Measurements from ENCODE around the gene SATL1.
"Not testable (repeated sequence)": the region's sequence is repeated elsewhere in the genome, so short reads cannot be mapped to it uniquely, and the experiment has no call there.

SATL1 gene

DNA sequence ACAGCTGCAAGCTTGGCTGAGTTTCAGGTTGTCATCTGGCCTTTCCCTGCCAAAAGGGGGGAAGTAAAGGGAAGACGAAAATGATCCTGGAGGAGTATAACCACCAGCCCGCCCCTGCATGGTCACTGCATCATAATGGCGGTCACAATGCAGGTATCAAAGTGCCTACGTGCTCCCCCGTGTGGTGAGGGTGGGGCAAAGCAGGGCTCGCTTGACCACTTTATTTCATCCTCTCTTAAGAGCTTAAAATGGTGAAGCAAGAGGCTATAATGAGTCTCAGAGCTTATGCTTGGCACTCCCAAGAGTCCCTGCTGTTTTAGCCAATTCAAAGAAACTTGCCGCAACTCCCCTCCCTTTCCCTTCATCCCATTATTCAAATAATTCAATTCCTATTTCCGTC is 134.3 kb downstream of the SATL1 start:
- DNase-seq, result no peak

DNA sequence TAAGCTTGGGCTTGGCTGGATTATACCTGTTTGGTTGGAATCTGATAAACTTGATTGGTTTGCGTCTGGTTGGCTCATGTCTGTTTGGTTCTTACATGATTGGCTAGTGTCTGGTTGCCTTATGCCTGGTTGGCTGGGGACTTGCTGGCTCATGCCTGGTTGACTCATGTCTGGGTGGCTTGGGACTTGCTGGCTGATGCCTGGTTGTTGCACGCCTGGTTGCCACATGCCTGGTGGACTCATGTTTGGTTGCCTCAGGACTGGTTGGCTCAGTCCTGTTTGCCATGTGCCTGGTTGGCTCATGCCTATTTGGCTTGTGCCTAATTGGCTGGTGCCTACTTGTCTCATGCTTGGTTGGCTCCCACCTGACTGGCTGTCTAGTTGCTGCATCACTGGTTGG is 135.4 kb downstream of the SATL1 start:
- no peak for DNase-seq

DNA sequence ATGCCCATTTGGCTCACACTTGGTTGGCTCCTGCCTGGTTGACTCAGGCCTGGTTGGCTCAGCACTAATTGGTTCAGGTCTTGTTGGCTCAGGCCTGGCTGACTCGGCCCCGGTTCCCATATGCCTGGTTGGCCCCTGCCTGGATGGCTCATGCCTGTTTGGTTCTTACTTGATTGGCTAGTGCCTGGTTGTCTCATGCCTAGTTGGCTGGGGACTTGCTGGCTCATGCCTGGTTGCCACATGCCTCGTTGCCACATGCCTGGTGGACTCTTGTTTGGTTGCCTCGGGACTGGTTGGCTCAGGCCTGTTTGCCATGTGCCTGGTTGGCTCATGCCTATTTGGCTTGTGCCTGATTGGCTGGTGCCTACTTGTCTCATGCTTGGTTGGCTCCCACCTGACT is 136.2 kb downstream of the SATL1 start:
- no peak for DNase-seq

DNA sequence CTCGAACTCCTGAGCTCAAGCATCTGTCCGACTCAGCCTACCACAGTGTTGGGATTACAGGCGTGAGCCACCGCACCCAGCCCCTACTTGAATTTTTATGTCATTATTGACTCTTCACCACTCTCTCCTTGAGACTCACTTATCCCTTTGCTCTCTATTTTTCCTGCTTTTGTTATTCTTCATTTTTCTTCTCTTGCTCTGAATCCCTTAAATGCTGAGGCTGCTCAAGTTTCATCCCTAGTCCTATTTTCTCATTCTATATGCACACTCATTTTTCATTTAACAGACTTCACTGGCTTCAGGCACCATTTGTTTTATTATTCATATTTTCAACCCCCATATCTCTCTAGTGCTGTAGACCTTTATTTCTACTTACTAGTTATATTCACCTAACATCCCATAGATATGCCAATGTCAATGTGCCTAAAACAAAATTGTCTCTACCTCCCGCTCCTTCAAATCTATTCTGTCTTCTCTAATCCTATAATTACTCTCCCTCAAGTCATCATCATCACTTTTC is 154.2 kb downstream of the SATL1 start:
- no peak for DNase-seq

DNA sequence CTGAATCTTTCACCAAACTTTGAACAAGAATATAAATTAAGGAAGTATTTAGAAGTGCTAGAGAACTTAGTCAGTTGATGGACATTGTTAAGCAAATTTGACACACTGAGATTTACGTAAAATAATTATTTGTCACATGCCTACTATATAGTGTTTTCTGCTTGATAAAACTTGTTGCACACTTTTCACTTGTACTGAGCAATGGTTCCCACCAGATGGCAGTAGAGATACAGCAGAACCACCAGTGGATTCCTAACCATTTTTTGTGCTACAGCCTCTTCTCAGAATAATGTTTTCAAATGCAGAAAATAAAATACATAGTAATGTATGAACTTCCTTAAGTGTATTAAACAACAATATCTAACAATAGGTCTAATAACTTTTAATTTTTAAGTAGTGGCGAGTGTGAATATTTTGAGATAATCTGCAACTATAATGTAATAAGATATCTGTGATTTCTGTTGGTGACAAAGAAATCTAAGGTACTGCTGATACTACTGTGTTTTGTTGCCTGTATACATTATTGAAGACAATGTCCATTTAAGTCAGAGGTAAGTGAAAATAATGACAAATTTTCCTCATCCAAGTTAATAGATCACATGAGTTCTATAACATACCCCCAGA is 158.7 kb downstream of the SATL1 start:
- DNase-seq, result no peak

DNA sequence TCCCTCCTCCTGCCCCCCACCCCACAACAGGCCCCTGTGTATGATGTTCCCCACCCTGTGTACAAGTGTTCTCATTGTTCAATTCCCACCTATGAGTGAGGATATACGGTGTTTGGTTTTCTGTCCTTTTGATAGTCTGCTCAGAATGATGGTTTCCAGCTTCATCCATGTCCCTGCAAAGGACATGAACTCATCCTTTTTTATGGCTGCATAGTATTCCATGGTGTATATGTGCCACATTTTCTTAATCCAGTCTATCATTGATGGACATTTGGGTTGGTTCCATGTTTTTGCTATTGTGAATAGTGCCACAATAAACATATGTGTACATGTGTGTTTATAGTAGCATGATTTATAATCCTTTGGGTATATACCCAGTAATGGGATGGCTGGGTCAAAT is 166.3 kb downstream of the SATL1 start:
- DNase-seq, result not testable (repeated sequence)

DNA sequence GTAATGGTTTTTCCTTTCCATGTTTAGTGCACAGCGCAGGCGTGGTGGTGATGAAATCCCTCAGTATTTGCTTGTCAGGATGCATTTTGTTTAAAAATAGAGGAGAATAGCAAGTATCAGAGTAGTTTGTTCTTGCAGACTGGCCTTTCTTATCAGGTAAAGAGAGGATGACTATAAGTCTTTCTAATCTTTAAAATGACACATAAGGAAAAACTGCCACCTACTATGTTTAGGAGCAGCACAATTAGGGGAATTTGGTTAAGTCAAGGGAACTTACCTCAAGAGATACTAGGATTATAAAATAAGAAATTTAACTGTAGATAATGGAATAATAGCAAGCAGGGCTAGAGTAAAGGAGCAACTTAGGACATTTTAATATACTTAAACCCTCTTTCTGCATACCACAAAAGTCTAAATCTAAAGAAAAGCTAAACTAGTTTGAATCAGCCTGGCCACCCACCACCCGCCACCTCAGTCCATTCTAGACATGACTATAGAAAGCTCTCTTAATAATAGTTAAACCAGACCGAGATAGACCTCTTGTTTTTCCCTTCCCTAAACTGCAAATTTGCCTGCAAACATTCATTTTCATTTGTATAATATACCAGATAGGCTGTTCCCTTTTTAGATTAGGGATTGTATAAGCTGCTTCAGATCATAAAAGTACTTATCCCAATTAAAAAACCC is 177.9 kb downstream of the SATL1 start:
- DNase-seq, result no peak

DNA sequence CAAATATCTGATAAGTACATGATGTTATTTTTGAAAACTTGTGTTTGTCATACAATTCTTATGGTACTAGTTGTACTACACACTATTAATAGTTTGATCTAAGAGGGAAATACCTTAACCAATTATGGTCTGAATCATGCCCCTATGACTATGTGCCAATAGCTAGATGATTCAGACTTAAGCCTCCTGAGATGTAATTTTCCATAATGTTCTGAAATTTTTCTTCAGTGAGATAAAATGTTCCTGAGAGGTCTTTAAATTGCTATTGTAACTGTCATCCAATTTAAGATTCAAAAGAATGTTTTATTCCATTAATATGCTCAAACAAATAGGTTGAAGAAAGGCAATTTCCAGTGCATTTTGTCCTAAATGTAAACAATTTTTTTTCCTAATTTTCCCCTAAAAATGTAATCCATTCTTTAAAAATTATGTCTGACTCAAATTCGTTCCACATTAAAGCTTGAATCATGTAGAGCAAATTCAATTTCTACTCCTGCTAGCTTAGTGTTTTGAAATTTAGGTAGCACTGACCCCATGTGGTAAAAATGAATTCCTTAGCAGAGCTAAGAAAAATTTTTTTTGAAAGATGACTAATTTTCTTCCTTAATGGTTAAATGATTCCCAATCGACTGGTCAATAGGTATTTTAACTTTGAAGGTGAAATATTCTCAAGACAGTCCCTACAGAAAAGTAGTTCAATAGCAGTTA is 190.8 kb downstream of the SATL1 start:
- no peak for DNase-seq

DNA sequence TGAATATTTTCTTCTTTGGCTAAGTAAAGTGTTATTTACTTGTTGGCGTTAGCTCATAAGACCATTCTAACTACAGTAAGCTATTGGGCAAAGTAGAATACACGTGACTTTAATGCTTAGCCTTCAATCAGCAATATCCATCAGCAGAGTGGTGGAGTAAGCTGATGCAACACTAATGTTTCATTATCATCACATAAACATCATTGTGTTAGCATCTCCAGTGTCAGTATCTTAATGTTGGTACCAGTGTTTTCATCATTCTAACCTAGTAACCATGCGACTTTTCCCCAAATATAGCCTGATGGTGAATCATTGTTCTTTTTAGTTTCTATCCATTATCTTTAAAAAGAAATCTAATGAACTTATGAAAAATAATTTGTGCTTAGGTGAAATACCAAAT is 191.4 kb downstream of the SATL1 start:
- no peak for DNase-seq

DNA sequence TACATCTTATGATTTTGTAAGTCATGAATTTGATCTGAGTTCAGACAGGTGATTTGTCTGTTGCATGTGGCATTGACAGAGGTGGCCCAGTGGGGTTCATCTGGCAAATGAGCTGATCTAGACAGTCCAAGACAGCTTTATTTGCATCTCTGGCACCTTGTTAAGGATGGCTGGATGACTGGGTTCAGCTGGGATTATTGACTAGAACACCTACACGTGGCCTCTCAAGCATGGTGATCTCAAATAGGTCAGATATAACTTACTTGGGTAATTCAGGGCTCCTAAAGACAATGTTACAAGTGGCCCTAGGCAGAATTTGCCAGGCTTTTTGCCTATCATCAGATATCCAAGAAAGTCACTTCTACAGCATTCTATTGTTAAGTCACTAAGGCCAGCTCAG is 192.0 kb downstream of the SATL1 start:
- no peak for DNase-seq
